ENCODE results near the gene STX4.

Gene STX4

GRCh38 chr16:31064882-31065461, 31.6 kb downstream of the STX4 start:
- DNase-seq (ENCODE audit: low read depth) = no peak

DNA sequence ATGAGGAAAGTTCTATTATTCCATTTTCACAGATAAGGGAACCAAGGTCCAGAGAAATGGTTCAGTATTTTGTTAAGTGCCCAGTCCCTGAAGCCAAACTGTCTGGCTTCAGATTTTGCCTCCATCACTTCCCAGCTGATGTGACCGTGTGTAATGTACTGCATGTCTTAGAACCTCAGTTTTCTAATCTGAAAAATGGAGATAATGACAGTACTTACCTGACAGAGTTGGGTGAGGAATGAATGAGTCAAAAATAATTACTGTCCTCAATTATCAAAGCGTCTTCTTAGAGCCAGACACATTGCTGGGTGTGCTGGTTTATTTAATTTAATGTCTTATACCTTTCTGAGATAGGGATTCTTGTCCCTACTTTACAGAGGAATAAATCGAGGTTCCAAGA, 34.0 kb downstream of the STX4 start:
- DNase-seq (ENCODE audit: low read depth) = no peak

DNA sequence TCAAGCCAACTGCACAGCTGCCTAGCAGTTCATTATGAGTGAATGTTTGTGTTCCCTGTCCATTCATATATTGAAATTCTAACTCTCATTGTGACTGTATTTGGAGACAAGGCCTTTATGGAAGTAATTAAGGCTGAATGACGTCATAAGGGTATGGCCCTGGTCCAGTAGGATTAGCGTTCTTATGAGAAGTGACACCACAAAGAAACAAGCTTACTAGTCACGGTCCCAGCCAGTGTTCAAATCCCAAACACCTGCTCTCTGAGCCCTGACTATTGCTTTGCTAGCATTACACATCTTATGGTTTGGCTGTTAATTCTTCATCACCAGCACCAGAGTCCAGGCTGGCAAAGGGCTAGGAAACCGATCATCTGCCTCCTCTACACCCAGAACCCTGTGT, 38.5 kb downstream of the STX4 start:
- no peak for DNase-seq (ENCODE audit: low read depth)

DNA sequence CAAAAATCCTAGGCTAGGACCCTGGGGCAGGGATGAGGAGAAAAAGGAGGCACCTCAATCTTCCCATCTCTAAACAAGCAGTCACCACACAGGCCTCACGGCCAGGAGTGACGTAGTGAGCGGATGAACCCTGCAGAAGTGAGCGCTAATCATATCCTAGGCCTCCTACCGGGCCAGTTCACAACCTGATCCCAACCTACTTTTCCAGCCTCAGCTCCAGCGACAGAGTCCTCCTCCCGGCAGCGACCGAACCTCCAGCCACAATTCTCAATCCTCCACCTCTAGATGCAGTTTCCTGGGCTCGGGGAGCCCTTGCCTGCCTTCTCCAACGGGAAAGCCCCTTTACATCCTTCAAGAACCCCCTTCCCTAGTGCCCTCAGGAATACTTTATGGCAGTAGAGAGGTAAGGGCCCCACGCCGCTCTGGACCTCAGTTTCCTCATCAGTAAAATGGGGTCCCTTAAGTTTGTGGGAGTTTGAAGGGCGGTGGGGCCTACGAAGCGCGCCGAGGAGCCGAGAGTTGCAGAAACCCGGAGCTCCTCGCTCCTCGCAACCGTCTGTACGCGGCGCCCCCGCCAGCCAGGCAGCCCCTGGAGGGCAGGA, 39.3 kb downstream of the STX4 start:
- DNase-seq (ENCODE audit: low read depth) = no peak

DNA sequence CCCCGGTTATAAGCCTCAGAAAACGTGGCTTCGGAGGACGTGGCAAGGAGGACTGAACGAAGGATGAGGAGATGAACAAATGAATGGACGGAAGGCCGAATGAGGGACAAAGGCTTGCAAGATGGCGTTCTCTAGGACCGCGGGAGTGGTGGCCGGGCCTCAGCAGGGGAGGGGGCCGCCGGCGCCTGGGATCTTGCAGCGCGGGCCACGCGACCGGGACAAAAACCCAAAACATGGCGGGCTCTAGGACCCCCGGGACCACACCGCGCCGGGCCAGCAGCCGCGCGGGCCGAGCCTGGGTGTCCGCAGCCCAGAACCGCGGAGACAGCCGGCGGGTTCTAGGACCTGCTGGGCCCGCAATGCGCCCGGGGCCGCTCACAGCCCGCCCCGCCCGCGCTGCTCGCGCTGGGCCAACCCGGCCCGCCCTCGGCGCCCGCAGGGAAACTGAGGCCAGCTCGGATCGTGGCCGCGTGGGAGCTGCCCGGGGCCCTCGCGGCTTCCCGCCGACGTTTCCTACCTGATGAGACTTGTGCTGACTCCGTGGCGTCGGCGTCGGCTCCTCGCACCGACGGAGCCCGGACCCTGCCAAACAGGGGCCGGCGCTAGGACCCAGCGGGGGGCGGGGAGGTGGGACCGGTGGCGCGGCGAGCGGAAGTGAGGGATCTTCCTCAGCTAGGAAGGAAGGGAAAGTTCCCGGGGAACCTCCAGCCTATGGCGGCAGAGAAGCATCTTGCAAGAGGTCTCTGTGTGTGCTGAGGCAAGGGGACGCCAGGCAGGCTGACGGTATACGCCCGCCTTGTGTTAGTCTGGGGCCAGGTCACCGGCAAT, 40.0 kb downstream of the STX4 start:
- DNase-seq (ENCODE audit: low read depth) = peak; percentile 79

DNA sequence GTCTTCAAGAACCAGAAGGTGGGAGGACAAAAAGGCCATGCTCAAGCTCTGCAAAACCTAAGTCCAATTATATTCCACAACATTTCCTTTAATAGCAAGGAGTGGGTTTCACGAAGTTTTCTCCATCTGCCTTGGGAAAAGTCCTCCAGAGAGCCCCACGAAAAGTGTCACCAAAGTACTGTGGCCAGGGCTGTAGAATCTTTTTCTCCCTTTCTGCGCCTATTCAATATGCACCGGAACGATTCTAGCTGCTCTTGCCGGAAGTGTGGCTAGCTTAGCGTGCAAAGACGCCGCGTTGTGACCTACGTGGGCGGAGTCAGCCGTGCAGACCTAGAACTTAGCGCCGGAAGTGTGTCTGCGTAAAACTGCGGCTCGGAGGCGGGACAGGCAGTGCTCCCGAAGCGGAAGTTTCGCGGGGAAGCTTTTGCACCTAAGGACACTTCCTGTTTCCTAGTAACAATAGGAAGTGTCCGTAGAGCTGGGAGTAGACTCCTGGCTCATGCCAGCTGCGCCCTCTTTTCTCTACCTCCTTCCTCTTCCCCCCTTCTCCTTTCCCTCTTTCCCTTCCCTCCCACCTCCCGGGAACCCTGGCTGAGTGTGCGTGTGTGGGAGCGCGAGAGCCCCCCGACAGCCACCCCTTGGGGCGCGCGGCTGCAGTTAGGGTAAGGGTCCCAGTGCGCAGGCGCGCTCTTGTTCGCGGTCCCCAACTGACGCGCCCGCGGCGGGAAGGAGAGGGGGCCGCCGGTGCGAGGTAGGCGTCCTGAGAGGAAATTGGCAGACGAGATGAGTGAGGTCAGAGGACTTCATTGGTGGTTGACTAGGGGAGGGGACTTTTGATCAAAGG, 40.8 kb downstream of the STX4 start, which contains the start of the genes ZNF646 and ZNF668:
Gene ZNF646, plus strand, starts transcription at position 453 of the 844 bp plus-strand sequence. CDS start 1,903 bp downstream, outside the sequence.
Gene ZNF668, minus strand, starts transcription at position 271 of the 844 bp plus-strand sequence. CDS start 9,781 bp downstream, outside the sequence.
- DNase-seq (ENCODE audit: low read depth) = peak; percentile 93

- DNase-seq (ENCODE audit: low read depth) = no peak
These were observed 41.4 kb downstream of the STX4 start for GRCh38 chr16:31074814-31075183.

DNA sequence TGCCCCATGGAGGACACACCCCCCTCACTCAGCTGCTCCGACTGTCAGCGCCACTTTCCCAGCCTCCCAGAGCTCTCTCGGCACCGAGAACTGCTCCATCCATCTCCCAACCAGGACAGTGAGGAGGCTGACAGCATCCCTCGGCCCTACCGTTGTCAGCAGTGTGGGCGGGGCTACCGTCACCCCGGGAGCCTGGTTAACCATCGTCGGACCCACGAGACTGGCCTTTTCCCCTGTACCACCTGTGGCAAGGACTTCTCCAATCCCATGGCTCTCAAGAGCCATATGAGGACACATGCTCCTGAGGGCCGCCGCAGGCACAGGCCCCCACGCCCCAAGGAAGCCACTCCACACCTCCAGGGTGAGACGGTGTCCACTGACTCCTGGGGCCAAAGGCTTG, 43.0 kb downstream of the STX4 start:
- no peak for DNase-seq (ENCODE audit: low read depth)

- no peak for DNase-seq (ENCODE audit: low read depth)
These were observed 43.7 kb downstream of the STX4 start for GRCh38 chr16:31077024-31077423.

DNA sequence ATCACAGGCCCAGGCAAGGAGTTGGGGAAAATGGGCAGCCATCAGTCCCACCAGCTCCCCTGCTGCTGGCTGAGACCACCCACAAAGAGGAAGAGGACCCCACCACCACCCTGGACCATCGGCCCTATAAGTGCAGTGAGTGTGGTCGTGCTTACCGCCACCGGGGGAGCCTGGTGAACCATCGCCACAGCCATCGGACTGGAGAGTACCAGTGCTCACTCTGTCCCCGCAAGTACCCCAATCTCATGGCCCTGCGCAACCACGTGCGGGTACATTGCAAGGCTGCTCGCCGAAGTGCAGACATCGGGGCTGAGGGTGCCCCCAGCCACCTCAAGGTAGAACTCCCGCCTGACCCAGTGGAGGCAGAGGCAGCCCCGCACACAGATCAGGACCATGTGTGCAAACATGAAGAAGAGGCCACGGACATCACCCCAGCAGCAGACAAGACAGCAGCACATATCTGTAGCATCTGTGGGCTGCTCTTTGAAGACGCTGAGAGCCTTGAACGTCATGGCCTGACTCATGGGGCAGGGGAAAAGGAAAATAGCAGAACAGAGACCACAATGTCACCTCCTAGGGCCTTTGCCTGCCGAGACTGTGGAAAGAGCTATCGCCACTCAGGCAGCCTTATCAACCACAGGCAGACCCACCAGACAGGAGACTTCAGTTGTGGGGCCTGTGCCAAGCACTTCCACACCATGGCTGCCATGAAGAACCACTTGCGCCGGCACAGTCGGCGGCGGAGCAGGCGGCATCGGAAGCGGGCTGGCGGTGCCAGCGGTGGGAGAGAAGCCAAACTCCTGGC, 44.4 kb downstream of the STX4 start:
- DNase-seq (ENCODE audit: low read depth) = no peak

DNA sequence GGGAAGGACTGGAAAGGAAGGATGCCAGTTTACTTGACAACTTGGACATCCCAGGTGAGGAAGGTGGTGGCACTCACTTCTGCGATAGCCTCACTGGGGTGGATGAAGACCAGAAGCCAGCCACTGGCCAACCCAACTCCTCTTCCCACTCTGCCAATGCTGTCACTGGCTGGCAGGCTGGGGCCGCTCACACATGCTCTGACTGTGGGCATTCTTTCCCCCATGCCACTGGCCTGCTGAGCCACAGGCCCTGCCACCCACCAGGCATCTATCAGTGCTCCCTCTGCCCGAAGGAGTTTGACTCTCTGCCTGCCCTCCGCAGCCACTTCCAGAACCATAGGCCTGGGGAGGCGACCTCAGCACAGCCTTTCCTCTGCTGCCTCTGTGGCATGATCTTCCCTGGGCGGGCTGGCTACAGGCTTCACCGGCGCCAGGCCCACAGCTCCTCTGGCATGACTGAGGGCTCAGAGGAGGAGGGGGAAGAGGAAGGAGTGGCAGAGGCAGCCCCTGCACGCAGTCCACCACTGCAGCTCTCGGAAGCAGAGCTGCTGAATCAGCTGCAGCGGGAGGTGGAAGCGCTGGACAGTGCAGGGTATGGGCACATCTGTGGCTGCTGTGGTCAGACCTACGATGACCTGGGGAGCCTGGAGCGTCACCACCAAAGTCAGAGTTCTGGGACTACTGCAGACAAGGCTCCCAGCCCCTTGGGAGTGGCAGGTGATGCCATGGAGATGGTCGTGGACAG, 45.4 kb downstream of the STX4 start:
- no peak for DNase-seq (ENCODE audit: low read depth)

- DNase-seq (ENCODE audit: low read depth) = no peak
These were observed 46.1 kb downstream of the STX4 start for GRCh38 chr16:31079342-31079944.

- no peak for DNase-seq (ENCODE audit: low read depth)
These were observed 46.8 kb downstream of the STX4 start for GRCh38 chr16:31080035-31080629.

GRCh38 chr16:31080756-31081419, 47.5 kb downstream of the STX4 start:
- DNase-seq (ENCODE audit: low read depth) = no peak

DNA sequence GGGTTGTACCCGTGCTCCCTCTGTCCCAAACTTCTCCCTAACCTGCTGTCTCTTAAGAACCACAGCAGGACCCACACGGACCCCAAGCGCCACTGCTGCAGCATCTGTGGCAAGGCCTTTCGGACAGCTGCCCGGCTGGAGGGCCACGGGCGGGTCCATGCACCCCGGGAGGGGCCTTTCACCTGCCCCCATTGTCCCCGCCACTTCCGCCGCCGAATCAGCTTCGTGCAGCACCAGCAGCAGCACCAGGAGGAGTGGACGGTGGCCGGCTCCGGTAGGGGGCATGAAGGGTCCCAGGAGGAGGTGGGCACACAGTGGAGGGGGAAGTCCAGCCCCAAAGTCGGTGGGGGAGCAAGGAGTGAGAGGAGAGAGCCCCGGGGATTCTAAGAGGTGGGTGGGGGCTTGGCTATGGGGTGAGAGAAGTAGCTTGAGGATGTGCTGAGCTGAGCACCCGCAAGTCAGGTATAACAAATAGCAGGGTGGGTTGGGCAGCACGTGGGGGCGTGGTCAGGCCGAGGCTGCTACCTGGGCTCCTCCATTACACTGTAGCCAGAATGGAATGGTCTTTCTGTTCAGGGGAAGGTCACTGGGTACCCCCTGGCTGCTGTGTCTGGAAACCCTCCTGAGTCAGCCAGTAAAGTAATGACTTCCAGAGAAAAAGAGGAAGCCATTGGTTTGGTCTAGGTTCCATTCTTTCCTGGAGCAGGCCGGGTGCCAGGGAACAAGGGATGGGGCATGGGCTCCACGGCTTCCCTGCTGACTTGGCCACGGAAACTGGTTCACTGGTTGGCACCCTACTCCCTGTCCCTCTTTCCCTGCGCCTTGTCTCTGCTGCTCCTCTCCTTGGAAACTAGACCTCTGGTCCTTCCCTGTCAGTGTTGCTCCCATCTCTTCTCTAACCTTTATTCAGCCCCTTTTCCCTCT, 48.3 kb downstream of the STX4 start:
- no peak for DNase-seq (ENCODE audit: low read depth)

DNA sequence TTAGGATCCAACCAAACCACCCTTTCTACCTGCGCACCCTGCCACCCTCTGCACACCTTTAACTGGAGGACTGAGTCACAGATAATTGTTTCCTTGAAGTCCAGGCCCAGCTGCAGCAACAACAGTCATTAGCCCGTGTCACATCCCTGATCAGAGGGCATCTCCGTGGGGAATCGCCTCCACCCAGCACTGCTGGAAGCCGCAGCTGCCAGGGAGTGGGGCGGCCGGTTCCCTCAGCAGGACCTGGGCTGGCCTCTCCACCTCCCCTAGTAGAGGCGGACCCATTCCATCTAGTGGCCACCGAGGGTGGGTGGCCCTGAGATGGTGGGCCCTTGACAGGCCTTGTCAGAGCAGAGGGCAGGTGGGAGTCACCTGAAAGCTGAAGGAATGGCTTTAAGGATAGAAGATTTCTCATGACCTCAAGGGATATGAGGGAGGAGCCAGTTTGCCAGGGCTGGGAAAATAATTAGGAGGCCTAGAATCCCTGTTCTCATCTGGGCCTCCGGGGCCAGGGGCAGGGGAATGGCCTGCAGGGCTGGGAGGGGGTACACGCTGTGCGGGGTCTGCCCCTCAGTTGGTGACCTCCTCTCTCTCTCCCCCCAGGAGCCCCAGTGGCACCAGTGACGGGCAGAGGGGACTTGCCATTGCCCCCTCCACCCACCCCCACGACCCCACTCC, 49.1 kb downstream of the STX4 start:
- DNase-seq (ENCODE audit: low read depth) = no peak

- DNase-seq (ENCODE audit: low read depth) = no peak
These were observed 49.7 kb downstream of the STX4 start for GRCh38 chr16:31083081-31083480.

DNA sequence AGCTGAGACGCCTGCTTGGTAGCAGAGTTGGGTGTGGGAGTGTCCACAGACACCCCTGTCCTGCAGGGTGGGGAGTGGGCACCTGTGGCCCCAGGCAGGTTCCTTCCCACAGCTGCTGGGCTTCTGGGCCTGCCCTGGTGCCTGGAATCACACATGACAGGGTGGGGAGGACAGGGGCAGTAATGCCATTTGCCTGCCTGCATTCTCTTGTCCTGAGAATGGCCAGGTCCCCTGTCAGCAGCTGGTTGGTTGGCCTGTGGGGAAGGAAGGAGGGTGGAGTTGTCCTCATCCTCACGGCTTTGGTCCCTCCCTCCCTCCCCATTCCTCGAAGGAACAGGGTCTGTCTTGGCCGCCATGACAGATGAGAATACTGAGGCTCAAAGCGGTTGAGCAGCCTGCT, 50.2 kb downstream of the STX4 start:
- DNase-seq (ENCODE audit: low read depth) = no peak
